ENCODE measurements around the gene SEMA5B.

Gene SEMA5B

DNA sequence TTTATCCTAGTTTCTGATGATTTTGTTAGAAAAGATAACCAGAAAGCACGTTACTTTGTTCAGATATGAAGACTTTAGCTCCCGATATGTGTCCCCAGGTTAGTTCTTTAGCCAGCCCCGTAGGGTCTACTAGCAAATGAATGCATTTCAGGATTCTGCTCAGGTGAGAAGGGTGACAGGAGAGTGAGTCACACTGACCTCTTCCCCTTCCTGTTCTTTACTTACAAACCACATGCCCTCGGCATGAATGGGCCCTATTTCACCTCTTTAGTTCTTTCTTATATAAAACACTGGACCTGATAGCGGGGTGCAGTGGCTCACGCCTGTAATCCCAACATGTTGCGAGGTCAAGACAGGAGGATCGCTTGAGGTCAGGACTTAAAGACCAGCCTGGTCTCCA, 134.3 kb downstream of the SEMA5B start:
- DNase-seq (ENCODE audit: low read depth in 3 of 3): no peak

DNA sequence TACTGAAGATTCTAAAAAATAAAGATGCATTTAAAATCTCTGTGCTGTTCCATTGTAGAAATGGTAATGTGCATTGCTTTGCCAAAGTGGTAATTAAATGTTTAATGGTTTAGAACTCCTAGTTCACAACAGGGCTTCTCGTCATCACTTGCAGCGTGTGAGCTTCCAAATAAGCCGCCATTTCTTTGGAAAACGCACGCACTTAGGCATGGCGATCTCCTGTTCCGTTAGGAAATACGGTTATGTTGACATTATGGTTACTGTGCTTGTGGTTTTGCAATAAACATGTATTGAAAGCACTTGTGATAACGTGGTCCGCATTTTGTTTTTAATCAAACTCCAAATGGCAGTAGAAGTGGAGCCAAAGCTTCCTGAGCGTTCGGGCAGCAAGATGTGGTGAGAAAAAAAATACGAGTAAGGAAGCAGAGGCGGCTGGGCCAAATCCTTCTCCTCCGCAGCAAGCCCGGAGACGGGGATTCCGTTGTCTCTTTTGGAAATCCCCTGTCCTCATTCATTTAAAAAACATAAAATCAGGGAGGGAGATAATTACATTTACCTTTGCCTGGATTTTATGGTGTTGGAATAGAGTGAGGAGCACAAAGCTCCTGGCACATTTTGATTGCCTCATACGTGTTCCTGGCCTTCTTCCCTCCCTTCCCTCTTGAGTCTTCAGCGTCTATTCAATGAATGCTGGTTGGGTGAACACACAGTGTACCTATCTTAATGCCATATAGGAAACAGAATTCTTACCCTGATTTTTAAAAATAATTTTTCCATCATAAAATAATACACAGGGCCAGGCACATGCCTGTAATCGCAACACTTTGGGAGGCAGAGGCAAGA, 135.2 kb downstream of the SEMA5B start:
- no peak for DNase-seq (ENCODE audit: low read depth in 3 of 3)

DNA sequence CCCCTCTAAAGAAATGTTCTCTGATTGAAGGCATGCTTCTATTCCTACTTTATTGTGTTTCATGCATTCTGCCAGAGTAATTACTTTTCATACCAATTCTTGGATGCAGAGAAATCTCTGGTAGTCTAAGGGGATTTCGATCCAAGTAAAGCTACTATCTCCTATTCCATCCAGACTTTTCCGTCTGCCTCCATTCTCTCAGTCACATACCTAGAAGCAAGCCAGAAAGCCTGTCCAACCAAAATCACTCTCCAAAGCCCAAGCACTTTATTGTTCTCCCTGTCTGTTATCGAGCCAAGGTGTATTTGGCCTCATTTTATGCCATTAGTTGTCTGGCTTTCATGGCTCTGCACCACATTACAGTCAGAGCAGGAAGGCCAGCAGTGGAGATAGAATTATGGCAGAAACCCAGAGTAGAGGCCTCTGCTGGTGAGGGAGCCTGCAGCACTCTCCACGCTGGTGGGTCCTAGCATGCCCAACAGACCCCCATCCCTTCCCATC, 136.8 kb downstream of the SEMA5B start:
- DNase-seq (ENCODE audit: low read depth in 3 of 3): no peak

DNA sequence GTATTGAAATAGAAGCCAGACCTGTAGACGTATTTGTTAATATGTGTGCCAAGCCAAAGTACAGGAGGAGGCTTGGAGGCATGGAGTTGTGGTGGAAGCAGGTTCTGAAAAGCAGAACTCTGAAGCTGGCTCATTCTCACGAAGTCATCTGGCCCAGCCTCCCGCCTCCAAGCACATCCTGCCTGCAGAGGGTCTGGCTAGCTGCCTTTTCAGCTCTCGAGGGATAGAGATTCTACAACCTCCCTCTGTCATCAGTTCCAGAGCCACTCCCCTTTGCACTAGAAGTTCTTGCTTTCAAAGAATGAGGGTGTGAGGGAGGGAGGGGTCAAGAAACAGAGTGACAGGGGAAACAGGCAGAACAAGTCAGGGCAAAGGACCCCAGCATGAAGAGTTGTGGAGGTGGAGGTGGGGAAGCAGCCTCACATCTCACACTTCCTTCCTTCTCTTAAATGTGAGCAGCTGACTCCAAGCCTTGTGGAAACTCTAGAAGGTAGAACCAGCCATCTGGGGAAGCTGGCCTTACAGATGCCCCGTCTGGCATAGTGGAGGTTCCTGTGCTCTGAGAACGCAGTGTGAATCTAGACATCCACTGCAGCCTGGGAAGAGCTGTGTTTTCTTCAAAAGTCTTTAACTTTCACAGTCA, 137.4 kb downstream of the SEMA5B start:
- DNase-seq (ENCODE audit: low read depth in 3 of 3): no peak

DNA sequence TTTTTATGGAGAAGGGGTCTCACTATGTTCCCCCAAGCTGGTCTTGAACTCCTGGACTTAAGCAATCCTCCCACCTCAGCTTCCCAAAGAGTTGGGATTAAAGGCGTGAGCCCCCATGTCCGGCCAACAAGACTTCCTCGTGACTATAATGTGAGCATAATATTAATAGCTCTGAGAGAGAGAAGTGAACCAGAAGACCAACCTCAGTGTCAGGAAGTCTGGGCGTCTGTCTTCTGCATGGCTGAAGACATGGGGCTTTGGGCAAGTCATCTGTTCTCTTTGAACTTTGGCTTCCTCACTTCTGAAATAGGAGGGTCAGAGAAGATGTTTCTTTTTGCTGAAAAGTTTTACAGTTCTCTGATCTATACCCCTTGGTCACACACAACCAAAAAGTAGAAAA, 140.6 kb downstream of the SEMA5B start:
- DNase-seq (ENCODE audit: low read depth in 3 of 3): no peak

DNA sequence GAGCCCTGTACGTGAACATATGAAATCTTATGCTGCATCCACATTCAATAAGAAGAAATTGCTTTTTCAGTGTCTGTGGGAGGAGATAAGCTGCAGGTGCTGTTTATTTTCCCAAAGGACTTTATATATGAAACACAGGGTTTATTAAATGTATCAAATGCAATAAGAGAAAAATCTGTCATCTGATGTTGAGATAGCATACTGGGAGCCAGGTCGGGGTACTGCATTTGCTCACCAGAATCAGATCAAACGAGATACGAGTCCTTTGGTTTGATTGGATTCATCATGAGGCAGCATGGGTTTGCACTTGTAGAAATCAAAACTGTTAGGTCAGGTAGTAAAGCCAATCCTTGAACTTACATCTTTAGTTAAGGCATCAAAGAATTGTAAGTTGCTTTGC, 141.3 kb downstream of the SEMA5B start:
- no peak for DNase-seq (ENCODE audit: low read depth in 3 of 3)

DNA sequence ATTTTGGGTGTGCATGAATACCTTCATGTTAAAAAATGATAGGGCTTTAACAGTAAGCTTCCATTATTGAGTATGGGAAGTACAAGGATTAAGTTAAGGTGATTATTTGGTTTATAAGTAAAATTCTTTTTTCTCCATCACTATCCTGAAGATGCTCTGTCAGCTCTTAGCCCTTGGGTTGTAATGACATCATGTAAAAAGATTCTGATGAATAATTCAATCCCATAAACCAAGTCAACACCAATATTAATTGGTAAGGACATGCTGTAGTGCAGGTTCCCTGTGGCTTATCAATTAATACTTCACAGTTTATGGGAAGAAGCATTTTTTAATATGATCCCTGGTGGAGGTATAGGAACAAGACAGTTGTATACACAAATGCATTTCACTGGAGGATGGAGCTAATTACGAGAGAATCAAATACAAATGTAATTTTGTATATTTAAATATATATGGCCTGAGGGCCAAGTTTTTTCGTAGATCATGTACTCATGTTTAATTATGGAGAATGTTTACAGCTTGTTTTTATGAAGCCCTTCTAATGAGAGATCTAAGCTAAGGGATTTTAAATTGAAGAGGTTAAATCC, 145.1 kb downstream of the SEMA5B start:
- no peak for DNase-seq (ENCODE audit: low read depth in 3 of 3)

DNA sequence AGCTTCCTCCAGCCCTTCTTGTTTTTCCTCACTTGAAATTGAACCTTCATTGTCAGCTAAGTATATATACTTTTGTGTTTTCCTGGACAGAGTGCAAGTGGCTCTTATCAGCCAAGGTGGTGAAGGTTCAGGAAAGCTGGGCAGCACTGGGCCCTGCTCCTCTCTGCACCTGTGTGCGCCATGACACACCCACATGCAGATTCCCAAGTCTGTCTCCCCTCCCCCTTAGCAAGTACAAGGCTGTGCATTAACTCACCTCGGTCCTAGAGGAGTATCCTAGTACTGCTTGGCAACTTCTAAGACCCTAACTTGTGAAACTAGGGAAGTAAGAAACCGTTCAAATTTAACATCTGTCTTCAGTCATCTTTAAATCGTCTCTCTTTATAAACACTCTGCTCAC, 146.9 kb downstream of the SEMA5B start:
- no peak for DNase-seq (ENCODE audit: low read depth in 3 of 3)

DNA sequence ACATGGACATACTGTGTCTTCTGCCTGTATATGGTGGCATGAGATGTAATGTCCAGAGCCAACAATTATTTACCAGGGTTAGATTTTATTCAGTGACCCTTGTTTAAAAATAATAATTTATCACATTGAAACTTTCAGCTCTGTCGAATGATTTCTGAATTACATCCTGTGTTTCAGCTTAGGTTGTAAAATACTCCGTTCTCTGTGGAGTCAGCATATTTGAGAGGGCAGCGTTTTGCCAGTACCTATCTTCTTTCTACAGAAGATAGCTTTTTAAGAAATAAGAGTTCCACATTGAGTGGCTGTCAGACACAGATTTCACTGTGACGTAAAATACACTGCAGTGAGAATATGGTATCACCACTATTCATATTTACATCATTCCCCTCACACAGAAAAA, 147.4 kb downstream of the SEMA5B start:
- DNase-seq (ENCODE audit: low read depth in 3 of 3): no peak

DNA sequence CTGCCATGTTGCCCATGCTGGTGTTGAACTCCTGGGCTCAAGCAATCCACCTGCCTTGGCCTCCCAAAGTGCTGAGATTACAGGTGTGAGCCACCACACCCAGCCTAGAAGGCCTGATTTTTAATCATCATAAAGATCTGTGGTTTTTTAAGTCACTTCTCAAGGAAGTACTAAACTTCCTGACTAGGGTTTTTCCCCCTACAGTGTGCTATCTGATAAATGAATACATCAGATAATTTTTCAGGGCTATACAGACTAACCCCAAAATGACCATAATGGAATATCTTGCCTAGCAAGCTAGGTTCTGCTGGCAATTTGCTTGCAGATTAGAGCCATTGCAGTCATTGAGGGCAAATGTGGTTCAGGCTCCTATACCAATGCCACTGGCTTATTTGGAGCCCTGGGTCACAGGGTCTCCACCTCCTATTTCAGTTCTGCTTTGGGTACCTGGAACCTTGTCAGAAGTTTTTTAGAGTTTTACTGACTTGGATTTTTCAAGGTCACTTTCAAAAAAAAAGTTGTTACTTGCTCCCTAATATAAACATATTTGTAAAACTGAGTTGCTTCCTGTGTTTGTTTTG, 151.9 kb downstream of the SEMA5B start:
- DNase-seq (ENCODE audit: low read depth in 3 of 3): no peak

DNA sequence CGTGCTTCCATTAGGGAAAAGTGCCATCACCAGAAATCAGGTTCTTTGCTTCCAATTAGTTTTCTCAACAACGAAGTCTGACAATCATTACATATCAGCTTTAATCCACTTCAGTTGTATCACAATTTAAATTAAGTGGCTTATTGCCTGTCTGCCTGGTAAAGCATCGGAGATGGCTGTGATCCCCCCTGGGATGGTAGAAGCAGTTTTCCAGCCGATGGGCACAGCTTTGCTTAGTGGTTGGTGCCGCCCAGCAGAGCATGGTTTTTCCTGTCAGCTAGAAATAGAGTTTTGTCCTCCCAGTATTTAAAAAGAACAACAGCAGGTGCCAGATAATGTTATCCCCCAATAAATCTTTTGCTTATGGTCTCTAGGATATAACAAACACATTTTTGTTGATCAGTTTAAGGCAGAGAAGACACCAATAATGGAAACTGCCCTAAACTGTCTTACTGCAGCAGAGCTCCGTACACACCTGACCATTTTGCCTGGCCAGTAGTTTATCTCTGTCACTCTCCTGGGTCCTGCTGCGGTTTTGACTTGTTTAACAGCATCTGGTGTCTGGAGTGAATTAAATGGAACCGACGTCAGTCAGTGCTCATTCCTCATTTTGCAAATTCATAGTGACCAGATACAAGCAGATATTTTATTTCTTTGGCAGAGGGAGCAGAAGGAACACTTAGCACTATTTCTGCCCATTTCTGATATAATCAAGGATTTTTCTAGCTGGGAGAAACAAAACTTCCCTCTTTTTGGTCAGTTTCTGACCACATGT, 153.6 kb downstream of the SEMA5B start:
- no peak for DNase-seq (ENCODE audit: low read depth in 3 of 3)

DNA sequence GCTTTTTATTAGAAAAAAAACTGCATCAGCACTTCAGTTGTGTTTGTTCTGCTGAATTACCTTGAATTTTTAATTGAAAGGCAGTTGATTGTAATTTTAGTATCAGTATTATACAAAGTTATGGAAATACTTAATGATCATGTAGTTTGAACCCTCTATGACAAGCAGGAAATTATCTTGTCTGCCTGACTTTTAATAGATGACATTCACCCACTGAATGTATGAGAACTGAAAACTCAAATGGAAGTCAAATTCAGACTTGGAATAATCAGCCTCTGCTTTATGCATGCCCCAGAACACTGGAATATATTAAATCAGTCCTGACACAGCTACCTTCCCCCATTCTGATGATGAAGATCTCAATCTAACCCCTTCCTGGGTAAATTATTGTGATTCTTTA, 159.2 kb downstream of the SEMA5B start:
- DNase-seq (ENCODE audit: low read depth in 3 of 3): no peak

DNA sequence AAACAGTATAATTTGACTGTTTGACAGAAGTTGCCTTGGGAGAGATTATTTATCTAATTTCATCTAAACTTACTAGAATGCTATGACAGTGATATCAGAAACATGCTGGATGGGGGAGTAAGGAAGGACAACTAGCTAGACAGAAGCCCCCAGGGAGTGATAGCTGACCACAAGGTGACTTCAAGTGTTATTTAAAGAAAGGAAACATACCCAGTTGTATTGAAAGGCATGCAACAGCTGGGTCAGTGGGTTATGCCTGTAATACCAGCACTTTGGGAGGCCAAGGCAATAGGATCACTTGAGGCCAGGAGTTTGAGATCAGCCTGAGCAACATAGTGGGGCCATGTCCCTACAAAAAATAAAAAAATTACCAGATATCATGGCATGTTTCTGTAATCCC, 163.1 kb downstream of the SEMA5B start:
- no peak for DNase-seq (ENCODE audit: low read depth in 3 of 3)

DNA sequence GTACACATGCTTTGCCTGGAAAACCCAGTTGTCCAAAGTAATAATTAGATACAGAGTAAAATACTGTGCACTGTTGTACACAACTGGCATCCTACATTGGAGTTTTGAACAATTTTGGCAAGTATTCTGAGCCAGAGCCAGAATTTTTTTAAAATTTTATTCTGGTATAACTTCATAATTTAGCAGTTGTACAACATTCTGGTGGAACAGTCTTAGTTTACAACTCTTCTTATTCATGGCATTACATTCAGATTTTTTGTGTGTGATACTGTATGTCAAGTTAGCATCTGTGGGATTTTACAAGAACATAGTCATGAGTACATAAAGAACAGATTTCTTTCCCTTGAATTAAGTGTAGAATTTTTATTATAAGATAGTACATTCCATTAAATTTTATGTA, 165.2 kb downstream of the SEMA5B start:
- no peak for DNase-seq (ENCODE audit: low read depth in 3 of 3)

Measured in stimulated activated CD4-positive, alpha-beta T cell treated with anti-CD3 and anti-CD28 coated beads, TNF-alpha, amount 100 ng/mL, for 48 hours (primary cell).